22Rv1 (cell line): ENCODE data around the gene CSF1.

Source experiments
- H3K27ac ChIP-seq: fragments of 450-650 bp; 2 replicates; pipeline ENCODE4 v1.5.1; 2017
- ZFX ChIP-seq: fragments of 450-650 bp; IDR thresholded peaks from 2 replicates; pipeline ENCODE4 v1.6.1; 2017; ENCODE audit warnings: antibody characterized with exemption, borderline replicate concordance
- TF ChIP-seq, protein P1 (sequence below): fragments of 450-650 bp; IDR thresholded peaks from 2 replicates; pipeline ENCODE4 v1.5.1; 2017; ENCODE audit warnings: mild to moderate bottlenecking

Gene CSF1

GRCh38 chr1:109910963-109911798, 532 bp downstream of the CSF1 start:
- 0 out of 2 replicates have a peak overlapping the region, but pooled peaks have one; percentile 10 for H3K27ac ChIP-seq
- TF ChIP-seq ZFX: no peak
- TF ChIP-seq, protein P1, sequence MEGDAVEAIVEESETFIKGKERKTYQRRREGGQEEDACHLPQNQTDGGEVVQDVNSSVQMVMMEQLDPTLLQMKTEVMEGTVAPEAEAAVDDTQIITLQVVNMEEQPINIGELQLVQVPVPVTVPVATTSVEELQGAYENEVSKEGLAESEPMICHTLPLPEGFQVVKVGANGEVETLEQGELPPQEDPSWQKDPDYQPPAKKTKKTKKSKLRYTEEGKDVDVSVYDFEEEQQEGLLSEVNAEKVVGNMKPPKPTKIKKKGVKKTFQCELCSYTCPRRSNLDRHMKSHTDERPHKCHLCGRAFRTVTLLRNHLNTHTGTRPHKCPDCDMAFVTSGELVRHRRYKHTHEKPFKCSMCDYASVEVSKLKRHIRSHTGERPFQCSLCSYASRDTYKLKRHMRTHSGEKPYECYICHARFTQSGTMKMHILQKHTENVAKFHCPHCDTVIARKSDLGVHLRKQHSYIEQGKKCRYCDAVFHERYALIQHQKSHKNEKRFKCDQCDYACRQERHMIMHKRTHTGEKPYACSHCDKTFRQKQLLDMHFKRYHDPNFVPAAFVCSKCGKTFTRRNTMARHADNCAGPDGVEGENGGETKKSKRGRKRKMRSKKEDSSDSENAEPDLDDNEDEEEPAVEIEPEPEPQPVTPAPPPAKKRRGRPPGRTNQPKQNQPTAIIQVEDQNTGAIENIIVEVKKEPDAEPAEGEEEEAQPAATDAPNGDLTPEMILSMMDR: no peak

GRCh38 chr1:109912214-109912861, 1.7 kb downstream of the CSF1 start:
- no peak overlapping the region for H3K27ac ChIP-seq
- no peak for TF ChIP-seq ZFX
- TF ChIP-seq, protein P1: no peak

DNA sequence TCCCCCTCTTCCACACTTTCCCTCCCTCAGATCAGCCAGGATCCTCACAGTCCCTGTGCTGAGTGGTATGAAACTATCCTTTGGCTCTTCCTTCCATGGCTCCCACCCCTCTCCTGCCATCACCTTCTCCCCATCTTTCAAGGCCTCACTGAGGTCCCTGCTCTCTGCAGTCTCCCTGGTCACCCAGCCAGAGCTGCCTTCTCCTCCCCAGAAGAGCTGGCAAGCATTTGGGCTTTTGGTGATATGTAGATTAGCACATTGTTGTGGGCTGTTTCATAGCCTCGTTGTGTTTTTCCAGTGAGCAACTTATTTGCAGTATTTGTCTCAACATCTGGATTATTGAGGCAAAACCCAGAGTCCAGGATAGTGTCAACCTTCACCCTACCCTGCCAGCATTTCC, 2.2 kb downstream of the CSF1 start:
- no peak overlapping the region for H3K27ac ChIP-seq
- TF ChIP-seq ZFX: no peak
- TF ChIP-seq, protein P1: no peak

GRCh38 chr1:109913360-109913879, 2.8 kb downstream of the CSF1 start:
- H3K27ac ChIP-seq: no peak overlapping the region
- TF ChIP-seq, protein P1: no peak
- TF ChIP-seq ZFX: no peak

DNA sequence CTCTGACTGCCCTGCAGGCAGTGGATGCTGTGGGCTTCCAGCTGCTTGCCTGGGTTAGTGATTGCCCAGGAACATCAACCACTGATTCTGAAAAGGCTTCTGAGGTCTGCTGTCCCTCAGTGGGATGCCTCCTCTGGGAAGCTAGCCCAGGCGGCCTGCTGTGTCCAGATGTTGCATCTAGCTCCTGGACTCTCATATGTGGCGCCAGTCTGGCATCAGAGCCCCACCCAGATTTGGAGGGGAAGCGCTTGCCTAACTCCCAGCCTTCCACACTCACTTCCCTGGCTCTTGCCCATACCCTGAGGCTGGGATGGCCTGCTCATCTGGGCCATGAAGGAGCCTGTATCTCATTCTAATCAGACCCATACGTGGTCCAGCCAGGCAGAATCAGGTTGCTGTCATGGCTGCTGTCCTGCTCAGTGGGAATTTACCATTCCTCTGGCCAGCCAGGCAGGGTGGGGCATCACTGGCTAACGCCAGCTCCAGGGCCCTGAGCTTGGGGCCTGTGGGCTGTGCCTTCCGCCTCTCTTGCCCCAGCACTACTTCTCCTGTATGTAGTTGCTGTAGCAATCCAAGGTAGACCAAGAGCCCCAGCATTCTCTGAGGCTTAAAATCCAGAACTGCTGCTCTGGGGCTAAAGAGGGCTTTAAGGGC, 4.1 kb downstream of the CSF1 start:
- H3K27ac ChIP-seq: no peak overlapping the region
- TF ChIP-seq ZFX: no peak
- TF ChIP-seq, protein P1: no peak

- TF ChIP-seq, protein P1: no peak
- TF ChIP-seq ZFX: no peak
Observed at GRCh38 chr1:109917051-109917767, 6.6 kb downstream of the CSF1 start.

More at GRCh38 chr1:109917051-109917767, 6.6 kb downstream of the CSF1 start:
- no peak overlapping the region for H3K27ac ChIP-seq
